ENCODE measurements around the gene HSBP1L1. TPM values are rescaled to one million over a fixed set of nuclear protein-coding genes. Genes with fewer than 3 reads are reported as not detected.

The HSBP1L1 gene
- total and polyA plus RNA-seq, 2 donors (not counting 3 experiments of a cell fraction or from before 2014, with no cell fraction given) = 5.2 to 7.1 TPM

DNA sequence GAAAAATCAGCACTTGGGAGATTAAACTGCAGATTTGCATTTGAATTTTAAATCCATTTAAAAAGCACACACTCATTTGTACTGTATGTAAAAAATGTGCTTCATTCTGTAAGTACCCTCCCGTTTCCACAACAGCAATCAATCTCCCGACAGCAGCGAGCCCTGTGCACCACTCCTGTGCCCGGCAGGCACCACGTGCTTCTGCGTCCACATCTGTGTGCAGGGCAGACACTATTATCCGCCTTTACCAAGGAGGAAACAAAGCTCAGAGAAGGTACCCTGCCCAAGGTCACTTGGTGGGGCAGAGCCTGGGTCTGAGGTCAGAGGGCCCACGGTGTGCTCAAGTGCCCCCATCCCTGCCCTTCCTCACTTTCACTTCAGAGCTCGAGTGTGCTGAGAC, 7.5 kb downstream of the HSBP1L1 start:
- peaks cover 0 to 16% of the 10 kb centered on the region in 2 experiments for H3K36me3 ChIP-seq (ENCODE audit: control insufficient read depth in 2 of 2, extremely low read depth in 1 of 2, insufficient read depth in 2 of 2, low read length in 2 of 2)

More for the DNA sequence above, 7.5 kb downstream of the HSBP1L1 start:
- no peak overlapping the region for H3K27ac ChIP-seq (ENCODE audit: insufficient read depth, low read depth, low read length)
- peaks cover 36% of the 10 kb centered on the region for H3K79me2 ChIP-seq (ENCODE audit: control insufficient read depth, insufficient read depth, low read length)
- dilution Hi-C loops (cut with MboI; ENCODE audit: extremely low pct_ligation_motif_present, low sequenced_read_pairs) = no loop called here
- no peaks in the 10 kb centered on the region for H4K20me1 ChIP-seq (replicated peaks; ENCODE audit: control insufficient read depth, extremely low read depth, insufficient read depth, low read length)
- FAIRE-seq (no peak), DNase-seq (ENCODE audit: low read depth, low spot score) (no peak)
- H3K9me1 ChIP-seq (replicated peaks; ENCODE audit: control insufficient read depth, extremely low read depth, insufficient read depth, low read length) = no peaks in the 10 kb centered on the region
- no peaks in the 10 kb centered on the region for H3K4me1 ChIP-seq (ENCODE audit: control insufficient read depth, extremely low read depth, insufficient read depth, low read length)
- H3K9me3 ChIP-seq (replicated peaks; ENCODE audit: control insufficient read depth, insufficient read depth, low read length) = no peaks in the 10 kb centered on the region
- POLR2A ChIA-PET = no interaction called here
- no peak overlapping the region for H3K4me2 ChIP-seq (ENCODE audit: insufficient read depth, low read length)
- BruUV-seq (replicated peaks) = no TSS peak
- TF ChIP-seq POLR2A (IDR thresholded peaks at IDR 0.05; ENCODE audit: low read depth, low read length) (no peak), JUN (IDR thresholded peaks at IDR 0.05; ENCODE audit: borderline replicate concordance, insufficient read depth, insufficient read length, low read depth) (no peak), GATA2 (IDR thresholded peaks at IDR 0.05; ENCODE audit: insufficient read depth, insufficient read length, low read depth, low read length) (no peak), MYC (IDR thresholded peaks at IDR 0.05; ENCODE audit: low read depth, low read length) (no peak), FOS (IDR thresholded peaks at IDR 0.05; ENCODE audit: borderline replicate concordance, insufficient read depth, low read length) (no peak), EZH2 (IDR thresholded peaks at IDR 0.05; ENCODE audit: borderline replicate concordance, low read depth, low read length, severe bottlenecking) (no peak), POLR2AphosphoS5 (IDR thresholded peaks at IDR 0.05; ENCODE audit: insufficient read depth, low read depth, low read length) (no peak)
- TF ChIP-seq, protein P1, sequence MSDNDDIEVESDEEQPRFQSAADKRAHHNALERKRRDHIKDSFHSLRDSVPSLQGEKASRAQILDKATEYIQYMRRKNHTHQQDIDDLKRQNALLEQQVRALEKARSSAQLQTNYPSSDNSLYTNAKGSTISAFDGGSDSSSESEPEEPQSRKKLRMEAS (IDR thresholded peaks at IDR 0.05; ENCODE audit: insufficient read depth, insufficient read length) = no peak
- TF ChIP-seq, protein P2, sequence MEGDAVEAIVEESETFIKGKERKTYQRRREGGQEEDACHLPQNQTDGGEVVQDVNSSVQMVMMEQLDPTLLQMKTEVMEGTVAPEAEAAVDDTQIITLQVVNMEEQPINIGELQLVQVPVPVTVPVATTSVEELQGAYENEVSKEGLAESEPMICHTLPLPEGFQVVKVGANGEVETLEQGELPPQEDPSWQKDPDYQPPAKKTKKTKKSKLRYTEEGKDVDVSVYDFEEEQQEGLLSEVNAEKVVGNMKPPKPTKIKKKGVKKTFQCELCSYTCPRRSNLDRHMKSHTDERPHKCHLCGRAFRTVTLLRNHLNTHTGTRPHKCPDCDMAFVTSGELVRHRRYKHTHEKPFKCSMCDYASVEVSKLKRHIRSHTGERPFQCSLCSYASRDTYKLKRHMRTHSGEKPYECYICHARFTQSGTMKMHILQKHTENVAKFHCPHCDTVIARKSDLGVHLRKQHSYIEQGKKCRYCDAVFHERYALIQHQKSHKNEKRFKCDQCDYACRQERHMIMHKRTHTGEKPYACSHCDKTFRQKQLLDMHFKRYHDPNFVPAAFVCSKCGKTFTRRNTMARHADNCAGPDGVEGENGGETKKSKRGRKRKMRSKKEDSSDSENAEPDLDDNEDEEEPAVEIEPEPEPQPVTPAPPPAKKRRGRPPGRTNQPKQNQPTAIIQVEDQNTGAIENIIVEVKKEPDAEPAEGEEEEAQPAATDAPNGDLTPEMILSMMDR (IDR thresholded peaks at IDR 0.05; ENCODE audit: extremely low read depth in 1 of 2, insufficient read depth in 1 of 2, low read depth in 1 of 2, low read length in 2 of 2) = no peak
- CTCF ChIA-PET = no interaction called here
- no peak overlapping the region for H3K4me3 ChIP-seq (replicated peaks in 1 of 3; ENCODE audit: insufficient read depth in 1 of 3, low read depth in 1 of 3, low read length in 3 of 3)
- H3K9ac ChIP-seq (replicated peaks; ENCODE audit: extremely low read depth, insufficient read depth, low read length) = no peak overlapping the region
- H2AFZ ChIP-seq (ENCODE audit: low read depth, low read length) = no peak overlapping the region
- no peaks in the 10 kb centered on the region for H3K27me3 ChIP-seq (ENCODE audit: control insufficient read depth in 2 of 2, insufficient read depth in 2 of 2, low read length in 2 of 2)
- intact Hi-C loops (cut with micrococcal nuclease) = no loop called here
